ENCODE measurements around the gene SMOC2. TPM values are rescaled to one million over a fixed set of nuclear protein-coding genes. Genes with fewer than 3 reads are reported as not detected.

Gene SMOC2
- total and polyA plus RNA-seq, 7 donors, result 12.3 to 90.3 (median 22.8) TPM

DNA sequence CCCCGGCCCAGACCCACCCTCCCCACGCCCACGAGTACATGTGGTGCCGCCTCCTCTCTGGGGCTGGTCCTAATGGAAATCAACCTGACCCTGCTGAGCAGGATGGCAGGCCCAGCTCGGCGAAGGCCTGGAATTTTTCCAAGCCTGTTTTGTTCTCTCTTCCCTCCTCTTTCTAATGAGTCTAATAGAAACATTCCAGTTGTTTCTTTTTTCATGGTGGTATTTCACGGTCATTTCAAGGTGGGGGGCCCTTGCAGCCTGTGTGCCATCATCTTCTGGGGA is 16.6 kb downstream of the SMOC2 start:
- ATAC-seq, result no peak
- WGBS, 3 donors, result 26 to 34% (median 33%) methylated on average over 7 of the region's 7 CpGs
- Histone ChIP-seq H3K36me3 (ENCODE audit: insufficient read depth in 1 of 2, low read depth in 1 of 2) (no peaks in the 10 kb centered on the region), H3K4me1 (peaks cover 7% of the 10 kb centered on the region), H3K27ac (no peak overlapping the region), H3K9me3 (no peaks in the 10 kb centered on the region), H3K4me3 (no peak overlapping the region), H3K27me3 (ENCODE audit: insufficient read depth in 3 of 3, low read length in 2 of 3) (peaks cover 0 to 14% (median 4%) of the 10 kb centered on the region in 3 donors)
- TF ChIP-seq, protein P1, sequence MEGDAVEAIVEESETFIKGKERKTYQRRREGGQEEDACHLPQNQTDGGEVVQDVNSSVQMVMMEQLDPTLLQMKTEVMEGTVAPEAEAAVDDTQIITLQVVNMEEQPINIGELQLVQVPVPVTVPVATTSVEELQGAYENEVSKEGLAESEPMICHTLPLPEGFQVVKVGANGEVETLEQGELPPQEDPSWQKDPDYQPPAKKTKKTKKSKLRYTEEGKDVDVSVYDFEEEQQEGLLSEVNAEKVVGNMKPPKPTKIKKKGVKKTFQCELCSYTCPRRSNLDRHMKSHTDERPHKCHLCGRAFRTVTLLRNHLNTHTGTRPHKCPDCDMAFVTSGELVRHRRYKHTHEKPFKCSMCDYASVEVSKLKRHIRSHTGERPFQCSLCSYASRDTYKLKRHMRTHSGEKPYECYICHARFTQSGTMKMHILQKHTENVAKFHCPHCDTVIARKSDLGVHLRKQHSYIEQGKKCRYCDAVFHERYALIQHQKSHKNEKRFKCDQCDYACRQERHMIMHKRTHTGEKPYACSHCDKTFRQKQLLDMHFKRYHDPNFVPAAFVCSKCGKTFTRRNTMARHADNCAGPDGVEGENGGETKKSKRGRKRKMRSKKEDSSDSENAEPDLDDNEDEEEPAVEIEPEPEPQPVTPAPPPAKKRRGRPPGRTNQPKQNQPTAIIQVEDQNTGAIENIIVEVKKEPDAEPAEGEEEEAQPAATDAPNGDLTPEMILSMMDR (IDR thresholded peaks at IDR 0.05), result no peak
- no peak for DNase-seq
- intact Hi-C loops (cut with DNase I), result no loop called here

DNA sequence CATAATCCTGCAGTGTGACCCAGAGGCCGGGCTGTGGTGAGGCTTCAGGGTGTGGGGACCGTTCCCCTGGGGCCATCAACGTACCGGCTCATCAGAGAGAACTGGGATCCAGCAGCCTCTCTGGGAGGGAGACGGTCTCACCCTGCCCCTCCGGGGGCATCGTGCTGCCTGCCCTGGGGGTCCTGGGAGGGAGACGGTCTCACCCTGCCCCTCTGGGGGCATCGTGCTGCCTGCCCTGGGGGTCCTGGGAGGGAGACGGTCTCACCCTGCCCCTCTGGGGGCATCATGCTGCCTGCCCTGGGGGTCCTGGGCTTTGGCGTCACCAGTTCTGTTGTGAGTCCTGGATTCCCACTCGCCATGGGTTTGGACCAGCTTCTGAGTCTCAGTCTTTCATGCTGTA is 17.1 kb downstream of the SMOC2 start:
- H3K9me3 ChIP-seq, result no peaks in the 10 kb centered on the region
- intact Hi-C loops (cut with DNase I), result no loop called here
- TF ChIP-seq, protein P1 (IDR thresholded peaks at IDR 0.05), result no peak
- H3K36me3 ChIP-seq (ENCODE audit: insufficient read depth in 1 of 2, low read depth in 1 of 2), result no peaks in the 10 kb centered on the region
- H3K27ac ChIP-seq, result no peak overlapping the region
- peaks cover 0 to 14% (median 4%) of the 10 kb centered on the region in 3 donors for H3K27me3 ChIP-seq (ENCODE audit: insufficient read depth in 3 of 3, low read length in 2 of 3)
- no peak for ATAC-seq
- DNase-seq, result no peak
- peaks cover 4% of the 10 kb centered on the region for H3K4me1 ChIP-seq
- 73 to 83% (median 76%) methylated on average over 12 of the region's 12 CpGs for WGBS, 3 donors
- H3K4me3 ChIP-seq, result no peak overlapping the region

DNA sequence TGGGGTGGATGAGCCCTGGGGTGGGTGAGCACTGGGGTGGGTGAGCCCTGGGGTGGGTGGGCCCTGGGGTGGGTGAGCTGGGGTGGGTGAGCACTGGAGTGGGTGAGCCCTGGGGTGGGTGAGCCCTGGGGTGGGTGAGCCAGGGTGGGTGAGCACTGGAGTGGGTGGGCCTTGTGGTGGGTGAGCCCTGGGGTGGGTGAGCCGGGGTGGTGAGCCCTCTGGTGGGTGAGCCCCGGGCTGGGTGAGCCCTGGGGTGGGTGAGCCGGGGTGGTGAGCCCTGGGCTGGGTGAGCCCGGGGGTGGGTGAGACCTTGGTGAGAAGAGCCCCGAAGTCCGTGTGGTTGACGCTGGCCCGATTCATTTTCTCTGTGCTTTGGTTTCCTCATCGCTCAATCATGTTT is 18.6 kb downstream of the SMOC2 start:
- Histone ChIP-seq H3K36me3 (ENCODE audit: insufficient read depth in 1 of 2, low read depth in 1 of 2) (no peaks in the 10 kb centered on the region), H3K4me1 (no peaks in the 10 kb centered on the region), H3K27ac (no peak overlapping the region), H3K9me3 (no peaks in the 10 kb centered on the region), H3K27me3 (ENCODE audit: insufficient read depth in 3 of 3, low read length in 2 of 3) (peaks cover 0 to 10% (median 4%) of the 10 kb centered on the region in 3 donors), H3K4me3 (no peak overlapping the region)
- DNase-seq (no peak), ATAC-seq (no peak)
- TF ChIP-seq, protein P1 (IDR thresholded peaks at IDR 0.05), result no peak
- WGBS, 3 donors, result 95 to 97% (median 97%) methylated on average over 7 to 9 of the region's 9 CpGs
- intact Hi-C loops (cut with DNase I), result no loop called here

DNA sequence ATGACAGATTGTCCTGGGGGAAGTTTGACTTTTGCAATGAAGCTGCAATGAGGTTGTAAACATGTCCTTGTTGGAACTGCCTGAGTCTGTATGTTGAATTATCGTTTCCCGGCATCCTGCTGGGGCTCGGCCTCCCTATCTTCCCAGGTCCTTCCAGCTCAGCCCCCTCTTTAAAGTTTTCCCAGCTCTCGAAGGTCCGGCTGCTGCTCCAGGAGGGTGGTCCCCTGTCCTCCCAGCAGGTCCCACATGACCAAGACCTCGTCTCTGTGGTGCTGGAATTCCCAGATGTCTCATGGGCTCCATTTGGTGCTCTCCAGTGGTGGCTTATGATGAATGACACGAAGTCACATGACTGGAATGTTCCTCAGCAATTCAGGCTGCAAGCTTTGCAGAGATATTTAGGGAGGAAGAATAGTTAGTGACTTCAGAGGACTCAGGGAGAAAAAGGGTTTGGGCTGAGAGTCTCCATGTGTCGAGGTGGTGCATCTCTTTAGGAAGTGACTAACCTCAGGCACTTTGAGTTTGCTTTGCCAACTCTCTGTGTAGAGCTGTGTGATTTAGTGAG is 21.4 kb downstream of the SMOC2 start:
- Histone ChIP-seq H3K4me3 (no peak overlapping the region), H3K9me3 (no peaks in the 10 kb centered on the region), H3K27me3 (ENCODE audit: insufficient read depth in 3 of 3, low read length in 2 of 3) (peaks cover 0 to 10% (median 7%) of the 10 kb centered on the region in 3 donors), H3K36me3 (ENCODE audit: insufficient read depth in 1 of 2, low read depth in 1 of 2) (no peaks in the 10 kb centered on the region), H3K27ac (no peak overlapping the region), H3K4me1 (no peaks in the 10 kb centered on the region)
- intact Hi-C loops (cut with DNase I), result no loop called here
- DNase-seq, result no peak
- no peak for ATAC-seq
- 61 to 66% (median 64%) methylated on average over 8 of the region's 8 CpGs for WGBS, 3 donors
- TF ChIP-seq, protein P1 (IDR thresholded peaks at IDR 0.05), result no peak

DNA sequence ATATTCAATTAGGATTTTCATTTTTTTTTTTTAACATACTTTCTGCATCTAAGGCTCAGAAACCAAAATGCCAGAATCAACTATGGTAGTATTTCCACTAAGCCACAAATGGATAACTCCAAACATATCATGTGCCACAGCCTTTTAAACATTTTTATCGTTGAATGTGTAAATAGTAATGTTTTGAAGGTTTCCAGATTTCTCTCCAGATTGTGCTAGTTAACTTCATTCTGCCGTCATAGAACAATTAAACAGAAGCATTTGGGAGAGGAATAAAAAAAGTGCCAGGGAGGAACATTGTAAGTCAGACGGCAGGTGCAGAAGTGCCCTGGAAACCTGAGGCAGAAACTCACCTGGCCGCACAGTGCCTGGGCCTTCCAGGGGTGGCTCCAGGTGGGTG is 23.6 kb downstream of the SMOC2 start:
- H3K27ac ChIP-seq, result no peak overlapping the region
- H3K9me3 ChIP-seq, result no peaks in the 10 kb centered on the region
- no peak for DNase-seq
- no peaks in the 10 kb centered on the region for H3K36me3 ChIP-seq (ENCODE audit: insufficient read depth in 1 of 2, low read depth in 1 of 2)
- ATAC-seq, result no peak
- no peak overlapping the region for H3K4me3 ChIP-seq
- TF ChIP-seq, protein P1 (IDR thresholded peaks at IDR 0.05), result no peak
- intact Hi-C loops (cut with DNase I), result no loop called here
- peaks cover 0 to 7% (median 5%) of the 10 kb centered on the region in 3 donors for H3K27me3 ChIP-seq (ENCODE audit: insufficient read depth in 3 of 3, low read length in 2 of 3)
- H3K4me1 ChIP-seq, result no peaks in the 10 kb centered on the region
- 86 to 90% (median 89%) methylated on average over 4 of the region's 4 CpGs for WGBS, 3 donors

All from psoas muscle (tissue), 8 donors.